HG03108 (cell line): ENCODE data around the gene PEX11B.
A peak's percentile ranks its signal among the peaks of the same experiment; 100 is the strongest.
"Not testable (repeated sequence)": the region's sequence is repeated elsewhere in the genome, so short reads cannot be mapped to it uniquely, and the experiment has no call there.

Source experiments
- ATAC-seq: cut with Tn5 transposase; IDR thresholded peaks from one replicate; pipeline ENCODE4 v1.9.1; 2021; ENCODE audit warnings: moderate library complexity; ENCODE audit not compliant: unreplicated experiment

The PEX11B gene

DNA sequence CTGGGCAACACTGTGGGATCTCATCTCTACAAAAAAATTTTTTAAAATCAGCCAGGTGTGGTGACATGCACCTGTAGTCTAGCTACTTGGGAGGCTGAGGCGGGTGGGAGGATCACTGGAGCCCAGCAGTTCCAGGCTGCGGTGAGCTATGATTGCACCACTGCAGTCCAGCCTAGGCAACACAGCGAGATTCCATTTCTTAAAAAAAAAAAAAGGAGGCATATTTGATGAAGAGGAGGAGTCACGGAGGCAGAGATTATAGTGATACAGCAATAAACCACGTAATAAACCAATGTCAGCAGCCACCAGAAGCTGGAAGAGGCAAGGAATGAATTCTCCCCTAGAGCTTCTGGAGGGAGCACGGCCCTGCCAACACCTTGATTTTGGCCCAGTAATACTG lies 35.3 kb upstream of the PEX11B start:
- no peak for ATAC-seq

DNA sequence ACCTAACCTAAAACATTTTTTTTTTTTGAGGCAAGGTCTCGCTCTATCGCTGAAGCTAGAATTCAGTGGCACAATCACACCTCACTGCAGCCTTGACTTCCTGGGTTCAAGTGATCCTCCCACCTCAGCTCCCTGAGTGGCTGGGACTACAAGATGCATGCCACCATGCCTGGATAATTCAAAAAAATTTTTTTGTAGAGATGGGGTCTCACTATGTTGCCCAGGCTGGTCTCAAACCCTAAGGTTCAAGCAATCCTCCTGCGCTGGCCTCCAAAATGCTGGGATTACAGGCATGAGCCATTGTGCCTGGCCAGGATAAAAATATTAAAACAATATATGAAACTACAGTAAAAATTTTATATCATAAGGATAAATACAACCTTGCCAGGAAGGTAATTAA lies 34.4 kb upstream of the PEX11B start:
- no peak for ATAC-seq

- no peak for ATAC-seq
These were observed 33.0 kb upstream of the PEX11B start for GRCh38 chr1:145951526-145951925.

GRCh38 chr1:145949219-145949618 lies 30.7 kb upstream of the PEX11B start:
- ATAC-seq = no peak

DNA sequence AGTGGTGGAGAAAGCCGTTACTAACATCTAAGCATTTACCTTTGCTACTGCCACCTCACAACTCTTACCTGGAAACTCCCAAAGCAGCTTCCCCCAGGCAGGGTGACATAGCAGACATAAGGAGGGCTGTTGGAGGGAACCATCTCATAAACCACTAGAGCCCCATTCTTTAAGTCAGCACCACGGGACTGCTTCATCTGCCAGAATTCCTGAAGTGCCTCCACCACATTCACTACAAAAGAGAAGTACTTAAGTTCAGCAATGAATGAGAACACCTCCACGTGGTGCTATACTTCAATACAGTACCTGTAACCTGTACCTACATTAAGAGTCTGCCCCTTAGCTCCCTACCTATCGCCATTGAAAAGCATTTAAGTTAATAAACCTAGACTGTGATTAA lies 29.0 kb upstream of the PEX11B start:
- no peak for ATAC-seq

DNA sequence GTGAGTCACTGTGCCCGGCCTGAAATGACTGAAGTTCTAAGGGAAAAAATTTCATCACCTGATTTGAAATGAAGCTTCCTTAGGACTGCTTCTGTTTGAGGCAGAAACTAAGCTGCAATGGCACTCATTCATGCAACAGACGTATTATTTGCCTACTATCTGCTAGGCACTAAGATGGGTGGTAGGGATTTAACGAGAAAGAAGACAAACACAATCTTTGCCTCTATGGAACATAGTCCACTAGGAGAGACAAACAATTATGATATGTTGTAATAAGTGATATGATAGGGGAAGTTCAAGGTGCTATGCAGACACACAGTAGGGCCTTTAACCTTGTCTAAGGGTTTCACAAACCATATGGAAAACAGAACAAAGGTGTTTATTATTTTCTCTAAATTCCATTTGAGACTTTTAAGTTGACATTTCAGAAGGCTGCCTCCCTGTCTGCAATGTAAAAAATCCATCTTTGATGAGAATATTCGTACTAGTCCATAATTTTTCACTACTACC lies 28.0 kb upstream of the PEX11B start:
- no peak for ATAC-seq

GRCh38 chr1:145944532-145944931 lies 26.0 kb upstream of the PEX11B start:
- no peak for ATAC-seq

GRCh38 chr1:145942871-145943270 lies 24.4 kb upstream of the PEX11B start:
- ATAC-seq = no peak

DNA sequence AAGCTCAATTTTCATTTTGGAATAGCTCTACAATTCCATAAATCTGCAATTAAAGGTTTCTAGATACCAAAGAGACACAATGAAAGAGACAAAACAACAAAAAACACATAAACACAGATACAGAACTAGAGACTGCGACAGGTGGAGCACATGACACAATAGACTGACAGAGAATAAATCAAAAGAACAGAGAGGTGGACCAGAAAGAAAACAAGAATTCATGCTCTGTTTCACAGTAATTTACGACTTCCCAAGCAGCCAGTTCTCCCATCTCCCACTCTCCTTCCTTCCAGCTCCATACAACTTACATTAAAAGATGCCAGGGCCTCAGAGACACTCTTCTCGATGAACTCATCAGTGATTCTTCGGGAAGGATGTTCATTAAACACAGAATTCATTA lies 23.9 kb upstream of the PEX11B start:
- ATAC-seq = no peak

GRCh38 chr1:145937436-145937835 lies 18.9 kb upstream of the PEX11B start:
- ATAC-seq = no peak

GRCh38 chr1:145936247-145936646 lies 17.7 kb upstream of the PEX11B start:
- ATAC-seq = no peak

GRCh38 chr1:145935708-145936107 lies 17.2 kb upstream of the PEX11B start:
- no peak for ATAC-seq

GRCh38 chr1:145932522-145933009 lies 14.0 kb upstream of the PEX11B start:
- ATAC-seq = not testable (repeated sequence)

DNA sequence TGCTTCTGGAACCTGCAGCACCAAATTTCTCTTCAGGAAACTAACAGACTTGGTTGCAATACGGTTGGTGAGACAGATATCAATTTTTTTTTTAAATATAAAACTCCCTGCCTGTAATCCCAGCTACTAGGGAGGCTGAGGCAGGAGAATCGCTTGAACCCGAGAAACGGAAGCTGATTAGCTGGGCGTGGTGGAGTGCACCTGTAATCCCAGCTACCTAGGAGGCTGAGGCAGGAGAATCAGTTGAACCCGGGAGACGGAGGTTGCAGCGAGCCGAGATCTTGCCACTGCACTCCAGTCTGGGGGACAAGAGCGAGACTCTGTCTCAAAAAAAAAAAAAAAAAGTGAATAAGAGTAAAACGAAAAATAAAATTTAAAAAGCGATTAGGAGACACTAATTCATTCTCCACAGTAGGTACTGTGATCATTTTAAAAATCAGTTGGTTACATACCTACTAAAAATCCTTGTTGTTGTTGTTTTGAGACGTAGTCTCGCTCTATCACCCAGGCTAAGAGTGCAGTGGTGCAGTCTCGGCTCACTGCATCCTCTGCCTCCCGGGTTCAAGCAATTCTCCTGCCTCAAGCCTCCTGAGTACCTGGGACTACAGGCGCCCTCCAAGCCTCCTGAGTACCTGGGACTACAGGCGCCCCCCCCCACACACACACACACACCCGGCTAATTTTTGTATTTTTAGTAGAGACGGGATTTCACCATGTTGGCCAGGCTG lies 9.6 kb upstream of the PEX11B start:
- ATAC-seq = no peak

DNA sequence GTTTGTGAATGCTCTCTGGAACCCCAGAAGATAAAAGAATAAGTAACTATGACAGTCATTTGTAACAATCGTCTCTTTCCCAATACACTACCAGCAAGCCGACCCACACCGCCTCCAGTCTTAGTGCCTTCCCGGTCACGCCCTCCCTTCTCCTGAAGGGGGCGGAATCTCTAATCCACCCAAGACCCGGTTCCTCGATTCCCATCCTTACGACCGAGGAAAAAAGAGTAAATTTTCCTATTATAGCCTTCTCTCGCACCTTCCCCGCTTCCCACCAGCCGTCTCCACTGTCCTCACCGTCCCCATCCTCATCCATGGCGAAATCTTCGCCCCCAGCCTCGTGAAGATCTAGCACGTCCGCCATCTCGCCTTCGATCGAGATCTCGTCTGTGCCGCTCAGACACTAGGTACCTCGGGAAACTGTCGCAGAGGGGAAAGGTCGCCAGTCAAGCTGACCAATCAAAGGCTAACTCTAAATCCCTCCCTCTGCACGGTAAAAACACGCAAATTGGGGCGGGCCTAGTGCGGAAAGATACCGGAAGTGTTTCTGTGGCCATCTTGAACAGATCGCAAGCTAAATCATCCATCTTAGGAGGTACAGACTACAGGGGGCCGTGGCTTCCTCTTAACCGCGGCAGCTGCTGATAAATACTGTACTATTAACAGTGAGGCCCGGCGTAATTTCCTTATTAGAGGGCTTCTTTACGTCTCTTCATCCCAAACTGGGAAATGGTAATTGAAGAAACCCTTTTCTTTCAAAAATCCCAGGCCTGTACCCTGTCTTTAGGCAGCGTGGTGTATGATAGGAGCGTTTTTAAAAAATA lies 8.8 kb upstream of the PEX11B start, which contains the start of gene RBM8A:
RBM8A (minus strand) TSS at position 422 of the 824 bp plus-strand sequence; CDS start at position 364, 58 bp downstream.
- ATAC-seq = peak; percentile 97

DNA sequence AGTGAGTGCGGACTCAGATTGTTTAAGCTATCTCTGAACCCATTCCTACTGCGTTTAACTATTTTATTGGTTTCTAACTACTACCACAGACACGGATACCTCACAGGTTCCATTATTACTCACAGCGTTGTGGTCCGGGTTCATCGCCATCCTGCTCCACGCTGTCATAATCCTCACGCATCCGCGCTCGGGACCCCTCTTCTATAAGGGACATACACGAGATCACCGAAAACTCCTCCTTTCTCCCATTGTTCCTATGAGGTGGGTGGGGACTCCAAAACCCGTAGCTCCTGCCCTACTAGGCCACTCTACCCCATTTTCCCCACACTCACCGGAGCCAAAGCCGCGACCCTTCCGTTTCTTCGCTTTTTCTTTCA lies 8.2 kb upstream of the PEX11B start:
- no peak for ATAC-seq

- ATAC-seq = no peak
These were observed 3.7 kb upstream of the PEX11B start for GRCh38 chr1:145922266-145922665.

GRCh38 chr1:145920297-145920696 lies 1.8 kb upstream of the PEX11B start:
- ATAC-seq = not testable (repeated sequence)

- ATAC-seq = peak; percentile 79
These were observed 749 bp upstream of the PEX11B start for GRCh38 chr1:145918992-145919939.

- ATAC-seq = no peak
These were observed 922 bp downstream of the PEX11B start for GRCh38 chr1:145917595-145917994.

- ATAC-seq = no peak
These were observed 1.8 kb downstream of the PEX11B start for GRCh38 chr1:145916745-145917144.
